KOPT-K1 (cell line): ENCODE data around the gene RCE1.
A peak's percentile ranks its signal among the peaks of the same experiment; 100 is the strongest.
"Not testable (repeated sequence)": the region's sequence is repeated elsewhere in the genome, so short reads cannot be mapped to it uniquely, and the experiment has no call there.

Experiments used
- H3K27ac ChIP-seq: fragments of 200-600 bp; sonication (generic); 2 replicates; pipeline ENCODE4 v1.5.1; 2016; ENCODE audit warnings: antibody characterized with exemption, mild to moderate bottlenecking, low read depth, low read length; ENCODE audit not compliant: poor library complexity, severe bottlenecking
- H3K36me3 ChIP-seq: fragments of 200-600 bp; sonication (generic); 2 replicates; pipeline ENCODE4 v1.5.1; 2017; ENCODE audit warnings: antibody characterized with exemption, mild to moderate bottlenecking, low read length, moderate library complexity; ENCODE audit not compliant: insufficient read depth
- H3K9me3 ChIP-seq: fragments of 200-600 bp; sonication (generic); 2 replicates; pipeline ENCODE4 v1.5.1; 2017; ENCODE audit warnings: antibody characterized with exemption, low read length, mild to moderate bottlenecking; ENCODE audit not compliant: insufficient read depth, poor library complexity, severe bottlenecking

RCE1 gene, protein sequence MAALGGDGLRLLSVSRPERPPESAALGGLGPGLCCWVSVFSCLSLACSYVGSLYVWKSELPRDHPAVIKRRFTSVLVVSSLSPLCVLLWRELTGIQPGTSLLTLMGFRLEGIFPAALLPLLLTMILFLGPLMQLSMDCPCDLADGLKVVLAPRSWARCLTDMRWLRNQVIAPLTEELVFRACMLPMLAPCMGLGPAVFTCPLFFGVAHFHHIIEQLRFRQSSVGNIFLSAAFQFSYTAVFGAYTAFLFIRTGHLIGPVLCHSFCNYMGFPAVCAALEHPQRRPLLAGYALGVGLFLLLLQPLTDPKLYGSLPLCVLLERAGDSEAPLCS

GRCh38 chr11:66842896-66843775 lies at the start of gene RCE1:
RCE1 (plus strand) TSS chr11:66843441; CDS start chr11:66843456, 15 bp downstream.
- no peaks in the 10 kb centered on the region for H3K9me3 ChIP-seq
- peaks cover 58% of the 10 kb centered on the region for H3K36me3 ChIP-seq
- H3K27ac ChIP-seq, result peak within 1 kb of the TSS; percentile 99

GRCh38 chr11:66799815-66800214 lies 43.4 kb upstream of the RCE1 start:
- not testable (repeated sequence) for H3K27ac ChIP-seq, H3K9me3 ChIP-seq
- 0 out of 2 replicates have a peak, but pooled peaks cover 12% of the 10 kb centered on the region for H3K36me3 ChIP-seq

- 0 out of 2 replicates have a peak, but pooled peaks cover 13% of the 10 kb centered on the region for H3K36me3 ChIP-seq
- no peaks in the 10 kb centered on the region for H3K9me3 ChIP-seq
- H3K27ac ChIP-seq, result no peak overlapping the region
Observed at GRCh38 chr11:66800720-66801428, 42.4 kb upstream of the RCE1 start.

- Histone ChIP-seq H3K27ac (no peak overlapping the region), H3K36me3 (0 out of 2 replicates have a peak, but pooled peaks cover 3% of the 10 kb centered on the region), H3K9me3 (no peaks in the 10 kb centered on the region)
Observed at GRCh38 chr11:66809592-66809991, 33.6 kb upstream of the RCE1 start.

DNA sequence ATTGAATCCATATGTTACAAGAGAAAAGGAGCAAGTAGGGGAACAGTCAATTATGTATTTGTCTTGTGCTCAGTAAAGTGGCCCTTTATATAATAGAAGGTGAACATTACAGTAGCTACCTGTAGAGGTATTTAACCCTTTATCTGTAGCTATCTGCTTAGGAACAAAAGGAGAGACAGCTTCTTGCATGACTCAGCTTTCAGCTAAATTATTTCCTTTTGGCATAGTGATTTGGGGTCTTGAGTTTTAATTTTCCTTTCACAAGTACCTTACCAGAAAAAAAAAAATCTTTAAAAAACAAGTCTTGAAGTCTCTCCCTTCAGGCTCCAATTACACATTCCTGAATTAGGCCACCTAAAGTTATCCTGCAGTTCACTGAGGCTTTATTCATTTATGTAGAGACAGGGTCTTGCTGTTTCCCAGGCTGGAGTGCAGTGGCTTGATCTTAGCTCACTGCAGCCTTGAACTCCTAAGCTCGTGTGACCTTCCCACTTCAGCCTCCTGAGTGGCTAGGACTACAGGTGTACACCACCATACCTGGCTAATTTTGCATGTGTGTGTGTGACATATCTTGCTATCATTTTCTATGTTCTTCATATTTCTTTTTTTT lies 32.6 kb upstream of the RCE1 start:
- Histone ChIP-seq H3K36me3 (0 out of 2 replicates have a peak, but pooled peaks cover 3% of the 10 kb centered on the region), H3K27ac (no peak overlapping the region), H3K9me3 (no peaks in the 10 kb centered on the region)

GRCh38 chr11:66814678-66815077 lies 28.6 kb upstream of the RCE1 start:
- H3K9me3 ChIP-seq, result no peaks in the 10 kb centered on the region
- no peak overlapping the region for H3K27ac ChIP-seq
- no peaks in the 10 kb centered on the region for H3K36me3 ChIP-seq

GRCh38 chr11:66815646-66816045 lies 27.6 kb upstream of the RCE1 start:
- Histone ChIP-seq H3K9me3 (no peaks in the 10 kb centered on the region), H3K36me3 (no peaks in the 10 kb centered on the region), H3K27ac (no peak overlapping the region)

GRCh38 chr11:66818231-66818955 lies 24.8 kb upstream of the RCE1 start:
- Histone ChIP-seq H3K9me3 (no peaks in the 10 kb centered on the region), H3K27ac (no peak overlapping the region), H3K36me3 (no peaks in the 10 kb centered on the region; the same call in 1 of the 2 replicates)

GRCh38 chr11:66820381-66820780 lies 22.9 kb upstream of the RCE1 start:
- Histone ChIP-seq H3K36me3 (no peaks in the 10 kb centered on the region; the same call in 1 of the 2 replicates), H3K9me3 (no peaks in the 10 kb centered on the region), H3K27ac (no peak overlapping the region)

- H3K27ac ChIP-seq, result no peak overlapping the region
- no peaks in the 10 kb centered on the region for H3K9me3 ChIP-seq
- H3K36me3 ChIP-seq, result no peaks in the 10 kb centered on the region; the same call in 1 of the 2 replicates
Observed at GRCh38 chr11:66820901-66821300, 22.3 kb upstream of the RCE1 start.

GRCh38 chr11:66823700-66824099 lies 19.5 kb upstream of the RCE1 start:
- no peak overlapping the region for H3K27ac ChIP-seq
- H3K9me3 ChIP-seq, result no peaks in the 10 kb centered on the region
- H3K36me3 ChIP-seq, result peaks cover 8% of the 10 kb centered on the region; the same call in 1 of the 2 replicates

DNA sequence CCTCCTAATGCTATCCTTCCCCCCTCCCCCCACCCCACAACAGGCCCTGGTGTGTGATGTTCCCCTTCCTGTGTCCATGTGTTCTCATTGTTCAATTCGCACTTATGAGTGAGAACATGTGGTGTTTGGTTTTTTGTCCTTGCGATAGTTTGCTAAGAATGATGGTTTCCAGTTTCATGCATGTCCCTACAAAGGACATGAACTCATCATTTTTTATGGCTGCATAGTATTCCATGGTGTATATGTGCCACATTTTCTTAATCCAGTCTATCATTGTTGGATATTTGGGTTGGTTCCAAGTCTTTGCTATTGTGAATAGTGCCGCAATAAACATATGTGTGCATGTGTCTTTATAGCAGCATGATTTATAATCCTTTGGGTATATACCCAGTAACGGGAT lies 18.7 kb upstream of the RCE1 start:
- H3K9me3 ChIP-seq, H3K27ac ChIP-seq: not testable (repeated sequence)
- H3K36me3 ChIP-seq, result peaks cover 14% of the 10 kb centered on the region; the same call in 1 of the 2 replicates

DNA sequence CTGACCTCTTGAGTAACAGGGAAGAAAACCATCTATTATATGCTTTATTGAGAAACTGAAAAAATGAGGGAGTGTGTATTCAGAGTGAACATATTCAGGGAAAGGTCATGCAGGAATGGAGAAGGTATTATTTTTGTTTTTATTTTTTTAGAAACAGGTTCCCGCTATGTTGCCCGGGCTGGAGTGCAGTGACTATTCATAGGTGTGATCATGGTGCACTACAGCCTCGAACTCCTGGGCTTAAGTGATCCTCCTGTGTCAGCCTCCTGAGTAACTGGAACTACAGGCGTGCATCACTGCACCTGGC lies 8.7 kb upstream of the RCE1 start:
- Histone ChIP-seq H3K36me3 (peaks cover 29% of the 10 kb centered on the region), H3K9me3 (no peaks in the 10 kb centered on the region), H3K27ac (no peak overlapping the region)

GRCh38 chr11:66834943-66835342 lies 8.3 kb upstream of the RCE1 start:
- no peak overlapping the region for H3K27ac ChIP-seq
- peaks cover 33% of the 10 kb centered on the region for H3K36me3 ChIP-seq
- H3K9me3 ChIP-seq, result no peaks in the 10 kb centered on the region
